Astrocyte of the cerebellum (primary cell): ENCODE data around the gene SNN.

Source experiments
- DNase-seq: peaks from one replicate; pipeline ENCODE4 v3.0.0-alpha.2; 2011; ENCODE audit warnings: low read depth
- H3K4me3 ChIP-seq: 2 replicates; pipeline ENCODE4 v1.5.1; 2011; ENCODE audit warnings: mild to moderate bottlenecking, low read depth, low read length, moderate library complexity
- CTCF ChIP-seq: IDR thresholded peaks from 2 replicates; pipeline ENCODE4 v1.5.1; 2012; ENCODE audit warnings: low read length, low read depth, moderate library complexity, mild to moderate bottlenecking; ENCODE audit errors: missing control alignments
- in situ Hi-C: cut with HindIII; loops from 2 replicates; pipeline ENCODE4 v1.10.0; 2017; ENCODE audit warnings: low sequenced_read_pairs

Gene SNN

GRCh38 chr16:11717811-11718210, 49.6 kb downstream of the SNN start:
- in situ Hi-C loops, result no loop called here
- no peak for TF ChIP-seq CTCF
- no peak overlapping the region for H3K4me3 ChIP-seq
- no peak for DNase-seq

GRCh38 chr16:11719171-11719570, 50.9 kb downstream of the SNN start:
- TF ChIP-seq CTCF, result no peak
- no peak overlapping the region for H3K4me3 ChIP-seq
- DNase-seq, result no peak
- in situ Hi-C loops, result no loop called here

GRCh38 chr16:11719762-11720161, 51.5 kb downstream of the SNN start:
- no peak for TF ChIP-seq CTCF
- in situ Hi-C loops, result no loop called here
- no peak overlapping the region for H3K4me3 ChIP-seq
- no peak for DNase-seq

- no peak overlapping the region for H3K4me3 ChIP-seq
- DNase-seq, result no peak
- in situ Hi-C loops, result no loop called here
- TF ChIP-seq CTCF, result no peak
Observed at GRCh38 chr16:11721781-11722467, 53.7 kb downstream of the SNN start.

DNA sequence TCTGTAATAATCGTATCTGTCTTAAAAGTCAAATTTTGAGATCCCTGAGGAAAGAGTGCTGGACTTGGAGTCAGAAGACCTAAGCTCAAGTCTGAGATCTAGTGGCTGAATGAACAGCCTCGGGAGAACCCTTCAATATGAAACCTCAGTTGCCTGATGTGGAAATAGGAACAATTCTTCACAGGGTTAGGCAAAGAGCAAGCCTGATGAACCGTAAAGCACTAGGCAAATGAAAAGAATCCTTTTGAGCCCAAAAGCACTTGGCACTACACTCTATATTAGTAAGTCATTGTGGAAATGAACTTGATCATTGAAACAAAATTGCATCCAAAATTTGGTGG, 54.2 kb downstream of the SNN start:
- in situ Hi-C loops, result no loop called here
- no peak for TF ChIP-seq CTCF
- no peak for DNase-seq
- no peak overlapping the region for H3K4me3 ChIP-seq

- no peak for TF ChIP-seq CTCF
- H3K4me3 ChIP-seq, result no peak overlapping the region
- in situ Hi-C loops, result no loop called here
- DNase-seq, result no peak
Observed at GRCh38 chr16:11725457-11725856, 57.2 kb downstream of the SNN start.
